GM19035 (cell line): ENCODE measurements around the gene PGAP6.
"Not testable (repeated sequence)": the region's sequence is repeated elsewhere in the genome, so short reads cannot be mapped to it uniquely, and the experiment has no call there.

Experiments used
- ATAC-seq: cut with Tn5 transposase; IDR thresholded peaks from one replicate; pipeline ENCODE4 v1.9.1; 2021; ENCODE audit not compliant: unreplicated experiment

The PGAP6 gene

DNA sequence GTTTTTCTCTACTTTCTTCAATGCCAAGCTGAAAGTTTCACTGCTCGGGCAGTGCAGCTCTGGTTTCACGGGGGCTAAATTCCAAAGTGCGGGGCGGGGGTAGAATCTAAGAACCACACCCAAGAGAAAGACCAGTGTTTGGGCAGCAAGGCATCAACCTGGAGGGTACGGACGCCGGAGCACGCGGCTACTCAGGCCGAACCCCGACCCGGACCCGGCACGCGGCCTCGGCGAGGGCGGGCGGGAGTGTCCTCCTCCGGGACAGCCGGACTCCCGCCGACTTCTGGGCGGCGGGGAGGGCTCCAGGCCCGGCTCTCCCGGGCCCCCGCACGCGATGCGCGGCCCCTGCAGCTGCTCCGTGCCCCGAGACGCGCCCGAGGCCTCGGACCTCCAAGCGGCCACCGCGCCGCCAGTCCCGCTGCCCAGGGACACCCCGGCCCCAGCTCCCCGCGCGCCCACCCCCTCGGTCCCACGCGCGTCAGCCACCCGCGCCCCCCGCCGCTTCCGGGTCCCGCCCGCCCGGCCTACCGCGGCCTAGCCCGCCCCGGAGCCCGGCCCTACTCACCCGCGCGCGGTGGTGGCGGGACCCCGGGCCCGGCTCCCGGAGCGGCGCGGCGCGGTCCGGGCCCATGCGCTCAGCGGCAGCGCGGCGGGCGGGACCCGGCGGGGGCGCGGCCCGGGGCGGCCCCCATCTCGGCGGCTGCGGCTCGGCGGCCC, 29.8 kb downstream of the PGAP6 start:
- peak; percentile 26 for ATAC-seq

DNA sequence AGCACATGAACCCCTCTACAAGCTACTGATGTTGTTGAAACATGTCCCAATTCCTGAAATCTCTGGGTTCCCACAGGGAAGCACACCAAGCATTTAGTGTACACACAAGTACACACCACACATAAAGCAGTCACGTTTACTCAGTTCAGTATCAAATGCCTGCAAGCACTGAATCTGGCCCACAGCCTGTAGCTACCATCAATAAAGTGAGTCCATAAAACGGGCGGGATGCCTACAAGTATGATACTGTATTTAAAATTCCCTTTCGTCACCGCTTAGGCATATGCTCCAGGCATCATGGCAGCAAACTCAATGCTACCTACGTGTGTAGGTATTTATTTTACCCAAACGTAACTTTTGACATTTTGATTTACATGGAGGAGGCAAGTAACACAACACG, 31.6 kb downstream of the PGAP6 start:
- ATAC-seq: no peak

DNA sequence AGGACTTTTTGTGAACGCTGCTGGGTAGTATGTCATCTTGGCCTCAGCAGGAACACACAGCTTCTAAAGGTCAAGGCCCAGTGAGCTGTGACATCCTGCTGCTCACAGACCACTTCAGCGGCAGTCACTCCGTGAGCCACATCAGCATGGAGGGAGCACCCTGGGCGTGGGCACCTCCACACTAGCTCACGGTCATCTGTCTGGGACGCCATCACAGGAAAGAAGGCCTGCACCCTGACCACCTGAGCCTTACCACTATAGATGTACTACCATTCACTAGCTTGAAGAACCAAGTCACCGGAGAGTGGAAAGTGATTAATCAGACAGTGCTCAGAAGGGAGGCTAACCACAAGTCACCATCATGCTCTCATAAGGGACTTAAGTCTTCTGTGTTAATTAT, 32.6 kb downstream of the PGAP6 start:
- ATAC-seq: no peak

DNA sequence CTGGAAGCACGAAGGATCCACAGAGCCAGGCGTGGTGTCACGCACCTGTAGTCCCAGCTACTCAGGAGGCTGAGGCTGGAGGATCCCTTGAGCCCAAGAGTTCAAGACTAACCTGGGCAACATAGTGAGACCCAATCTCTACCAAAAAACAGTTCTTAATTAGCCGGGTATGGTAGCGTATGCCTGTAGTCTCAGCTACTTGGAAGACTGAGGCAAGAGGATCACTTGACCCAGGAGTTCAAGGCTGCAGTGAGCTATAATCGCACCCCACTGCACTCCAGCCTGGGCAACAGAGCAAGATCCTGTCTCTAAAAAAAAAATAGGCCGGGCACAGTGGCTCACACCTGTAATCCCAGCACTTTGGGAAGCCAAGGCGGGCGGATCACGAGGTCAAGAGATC, 33.3 kb downstream of the PGAP6 start:
- not testable (repeated sequence) for ATAC-seq

DNA sequence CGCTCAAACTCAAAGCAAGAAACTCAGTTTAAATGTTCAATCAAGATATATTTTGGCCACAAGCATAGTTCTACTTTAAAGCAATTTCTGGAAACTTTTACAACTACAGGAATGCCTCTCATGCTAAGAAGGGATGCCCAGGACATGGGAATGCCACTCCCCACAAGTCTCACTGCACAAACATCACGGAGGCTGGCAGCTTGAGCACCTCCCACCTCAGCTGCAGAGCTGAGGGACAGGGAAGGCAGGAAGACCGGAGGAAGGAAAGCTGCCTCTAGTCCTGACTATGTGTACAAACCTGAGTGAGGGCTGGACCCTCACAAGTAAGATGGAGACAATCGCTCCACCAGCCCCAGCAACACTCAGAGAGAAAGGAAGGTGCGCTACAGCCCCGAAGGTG, 34.6 kb downstream of the PGAP6 start:
- ATAC-seq: no peak

DNA sequence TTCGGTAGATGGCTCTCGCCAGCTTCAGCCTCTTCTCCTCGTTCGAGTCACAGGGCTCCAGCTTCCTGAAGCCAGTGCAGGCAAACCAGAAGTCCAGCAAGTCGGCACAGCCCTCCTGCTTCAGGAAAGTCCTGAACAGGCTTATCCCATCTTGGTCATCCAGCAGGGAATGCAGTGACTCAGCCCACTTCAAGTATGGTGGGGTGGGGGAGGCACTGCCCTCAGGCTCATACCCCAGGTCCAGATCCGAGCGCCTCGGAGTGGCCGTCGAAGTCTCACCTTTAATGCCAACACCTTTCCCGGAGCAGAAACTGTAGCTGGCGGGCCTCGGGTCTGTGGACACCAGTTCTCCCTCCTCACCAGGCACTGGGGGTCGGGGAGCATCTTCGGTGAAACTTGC, 35.2 kb downstream of the PGAP6 start:
- ATAC-seq: no peak

DNA sequence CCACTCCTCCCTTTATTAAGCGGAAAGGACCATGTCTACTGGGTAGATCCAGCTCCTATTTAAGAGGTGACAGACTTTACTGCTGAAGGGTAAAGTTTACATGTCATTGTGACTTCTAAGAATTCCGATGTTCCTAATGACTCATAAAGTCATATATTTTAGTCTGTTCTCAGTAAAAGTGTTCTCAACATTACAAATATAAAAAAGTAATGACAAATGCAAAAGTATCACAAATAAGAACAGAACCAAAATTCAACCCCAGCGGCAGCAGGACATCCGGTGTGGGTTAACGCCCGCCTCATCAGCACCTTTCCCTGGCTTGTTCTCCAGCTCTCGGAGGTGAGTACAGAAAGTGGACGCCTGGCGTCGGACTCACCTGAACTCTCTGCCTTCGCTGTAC, 36.0 kb downstream of the PGAP6 start:
- no peak for ATAC-seq

DNA sequence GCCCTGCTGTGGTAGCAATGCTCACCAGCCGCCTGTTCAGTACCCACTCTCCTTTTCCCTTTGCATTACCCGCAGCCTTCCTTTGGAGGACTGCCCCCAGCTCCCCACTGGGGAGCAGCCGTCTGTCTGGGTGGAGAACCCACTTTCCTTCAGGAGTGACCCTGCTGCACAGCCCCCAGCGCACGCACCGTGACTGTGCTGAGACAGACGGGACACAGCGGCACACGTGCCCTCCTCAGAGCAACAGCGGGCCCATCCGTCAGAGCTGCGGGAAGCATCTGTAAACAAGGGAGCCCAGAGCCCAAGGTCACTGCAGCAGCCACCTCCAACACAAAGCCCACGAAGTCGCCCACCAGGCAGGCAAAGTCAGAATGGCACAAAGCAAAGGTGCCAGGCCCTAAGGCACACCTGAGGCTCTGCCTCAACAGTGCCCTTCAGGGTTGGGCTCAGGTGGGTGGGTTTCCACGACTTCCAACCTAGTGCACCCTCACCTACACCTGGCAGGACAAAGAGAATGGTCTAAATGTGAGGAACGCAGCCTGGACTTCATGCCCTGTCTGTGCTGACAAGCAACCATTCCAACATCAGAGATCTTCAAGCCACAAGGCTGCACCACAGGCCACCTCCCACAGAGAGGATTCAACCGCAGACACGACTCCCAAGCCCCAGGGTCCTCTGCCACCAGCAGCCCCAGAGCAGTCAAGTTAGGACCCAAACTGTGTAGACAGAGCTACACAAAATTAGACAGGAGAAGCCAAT, 39.1 kb downstream of the PGAP6 start:
- ATAC-seq: no peak

DNA sequence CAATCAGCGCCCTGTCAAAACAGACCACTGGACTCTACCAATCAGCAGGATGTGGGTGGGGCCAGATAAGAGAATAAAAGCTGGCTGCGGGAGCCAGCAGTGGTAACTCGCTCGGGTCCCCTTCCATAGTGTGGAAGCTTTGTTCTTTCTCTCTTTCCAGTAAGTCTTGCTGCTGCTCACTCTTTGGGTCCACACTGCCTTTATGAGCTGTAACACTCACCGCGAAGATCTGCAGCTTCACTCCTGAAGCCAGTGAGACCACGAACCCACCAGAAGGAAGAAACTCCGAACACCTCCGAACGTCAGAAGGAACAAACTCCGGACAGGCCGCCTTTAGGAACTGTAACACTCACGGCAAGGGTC, 39.8 kb downstream of the PGAP6 start:
- not testable (repeated sequence) for ATAC-seq

DNA sequence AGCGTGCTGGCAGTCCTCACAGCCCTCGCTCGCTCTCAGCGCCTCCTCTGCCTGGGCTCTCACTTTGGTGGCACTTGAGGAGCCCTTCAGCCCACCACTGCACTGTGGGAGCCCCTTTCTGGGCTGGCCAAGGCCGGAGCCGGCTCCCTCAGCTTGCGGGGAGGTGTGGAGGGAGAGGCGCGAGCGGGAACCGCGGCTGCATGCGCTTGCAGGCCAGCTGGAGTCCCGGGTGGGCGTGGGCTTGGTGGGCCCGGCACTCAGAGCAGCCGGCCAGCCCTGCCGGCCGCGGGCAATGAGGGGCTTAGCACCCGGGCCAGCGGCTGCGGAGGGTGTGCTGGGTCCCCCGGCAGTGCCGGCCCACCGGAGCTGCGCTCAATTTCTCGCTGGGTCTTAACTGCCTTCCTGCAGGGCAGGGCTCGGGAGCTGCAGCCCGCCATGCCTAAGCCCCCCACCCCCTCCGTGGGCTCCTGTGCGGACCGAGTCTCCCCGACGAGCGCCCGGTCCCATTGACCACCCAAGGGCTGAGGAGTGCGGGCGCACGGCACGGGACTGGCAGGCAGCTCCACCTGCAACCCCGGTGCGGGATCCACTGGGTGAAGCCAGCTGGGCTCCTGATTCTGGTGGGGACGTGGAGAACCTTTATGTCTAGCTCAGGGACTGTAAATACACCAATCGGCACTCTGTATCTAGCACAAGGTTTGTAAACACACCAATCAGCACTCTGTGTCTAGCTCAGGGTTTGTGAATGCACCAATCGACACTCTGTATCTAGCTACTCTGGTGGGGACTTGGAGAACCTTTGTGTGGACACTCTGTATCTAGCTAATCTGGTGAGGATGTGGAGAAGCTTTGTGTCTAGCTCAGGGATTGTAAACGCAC, 40.4 kb downstream of the PGAP6 start:
- not testable (repeated sequence) for ATAC-seq

DNA sequence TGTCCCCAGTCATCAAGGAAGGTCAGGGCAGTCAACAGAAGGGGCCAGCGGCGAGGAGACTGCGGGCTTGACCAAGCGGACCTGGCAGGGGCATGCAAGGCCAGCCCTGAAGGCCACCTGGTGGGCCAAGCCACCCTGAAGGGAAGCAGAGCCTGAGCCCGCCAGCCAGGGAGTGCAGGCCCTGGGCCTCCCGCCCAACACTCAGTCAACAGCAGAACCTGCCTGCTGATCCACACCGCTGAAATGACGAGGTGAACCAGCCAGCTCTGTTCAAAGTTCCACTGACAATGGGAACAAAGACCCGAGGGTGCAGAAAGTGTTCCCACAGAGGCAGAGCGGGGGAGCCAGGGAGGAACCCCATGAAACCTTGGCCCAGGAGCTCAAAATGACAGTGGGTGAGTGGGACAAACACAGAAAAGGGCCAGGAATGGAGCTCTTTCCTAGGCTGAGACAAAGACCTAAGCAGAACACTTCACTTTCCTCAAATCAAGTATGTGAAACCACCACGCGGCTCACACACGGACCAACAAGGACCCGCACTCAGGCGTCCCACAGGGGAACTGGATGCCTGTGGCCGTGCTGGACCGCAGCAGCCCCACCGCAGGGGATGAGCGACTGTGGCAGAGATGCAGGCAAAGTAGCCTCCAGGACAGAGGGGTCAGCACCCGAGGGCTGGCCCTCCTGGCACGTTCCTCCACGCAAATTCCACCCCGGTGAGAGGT, 41.2 kb downstream of the PGAP6 start:
- ATAC-seq: no peak

DNA sequence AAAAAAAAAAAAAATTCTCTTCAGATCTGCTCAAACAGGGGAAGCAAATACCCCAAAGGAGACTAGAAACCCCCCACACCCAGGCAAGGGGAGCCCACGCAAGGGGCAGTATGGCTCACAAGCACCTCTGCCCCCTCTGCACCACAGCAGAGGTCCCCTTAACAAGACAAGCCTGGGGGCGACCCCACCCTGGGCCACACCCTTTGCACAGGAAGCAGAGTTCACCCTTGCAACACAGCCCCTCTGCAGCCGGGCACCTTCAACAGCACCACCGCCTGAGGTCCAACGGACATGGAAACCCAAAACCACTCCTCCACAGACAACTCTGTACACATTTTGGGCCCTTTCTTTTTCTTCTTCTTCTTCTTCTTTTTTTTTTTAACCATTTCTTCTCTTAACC, 42.1 kb downstream of the PGAP6 start:
- ATAC-seq: no peak

DNA sequence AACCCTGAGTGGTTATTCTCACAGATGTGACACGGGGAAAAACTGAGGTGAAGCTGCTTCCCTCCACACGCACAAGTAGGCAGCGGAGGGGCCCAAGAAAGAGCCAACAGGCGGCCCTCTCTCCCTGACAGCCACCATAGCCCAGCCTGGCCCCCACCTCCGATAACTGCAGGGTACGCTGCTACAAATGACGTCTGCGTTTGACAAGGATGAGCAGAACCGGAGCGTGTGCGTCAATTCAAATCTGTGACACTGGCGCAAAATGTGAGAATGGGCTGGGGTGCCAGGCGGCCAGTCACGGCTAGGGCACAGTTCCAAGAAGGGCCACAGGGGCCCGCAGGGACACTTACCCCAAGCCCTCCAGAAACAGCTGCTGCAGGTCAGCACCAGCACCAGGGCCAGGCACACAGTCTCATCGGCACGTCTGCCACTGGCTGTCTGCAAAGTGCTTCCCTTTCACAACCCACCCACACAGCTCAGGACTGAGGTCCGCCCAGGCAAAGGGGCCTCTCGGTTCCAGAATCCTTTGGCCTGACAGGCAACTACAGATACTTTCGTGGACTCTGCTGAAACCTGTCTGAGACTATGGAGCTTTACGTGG, 43.7 kb downstream of the PGAP6 start:
- ATAC-seq: no peak

DNA sequence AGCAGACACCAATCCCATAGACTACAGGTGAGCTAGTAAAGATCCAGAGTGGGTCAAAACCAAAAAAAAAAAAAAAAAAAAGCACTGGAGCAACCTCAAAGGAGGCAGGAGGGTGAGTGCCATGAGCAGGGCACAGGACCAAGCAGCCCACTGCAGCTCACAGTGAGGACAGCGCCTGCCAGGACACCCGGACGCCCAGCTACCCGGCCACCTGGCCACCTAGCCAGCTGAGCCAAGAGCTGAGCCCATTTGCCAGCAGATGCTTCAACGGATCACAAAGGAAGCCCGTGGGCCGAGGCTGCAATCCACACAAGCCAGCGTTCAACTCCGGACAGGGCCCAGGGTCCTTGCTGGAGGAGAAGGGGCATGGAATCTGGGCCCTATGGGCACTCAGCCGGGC, 44.3 kb downstream of the PGAP6 start:
- no peak for ATAC-seq

DNA sequence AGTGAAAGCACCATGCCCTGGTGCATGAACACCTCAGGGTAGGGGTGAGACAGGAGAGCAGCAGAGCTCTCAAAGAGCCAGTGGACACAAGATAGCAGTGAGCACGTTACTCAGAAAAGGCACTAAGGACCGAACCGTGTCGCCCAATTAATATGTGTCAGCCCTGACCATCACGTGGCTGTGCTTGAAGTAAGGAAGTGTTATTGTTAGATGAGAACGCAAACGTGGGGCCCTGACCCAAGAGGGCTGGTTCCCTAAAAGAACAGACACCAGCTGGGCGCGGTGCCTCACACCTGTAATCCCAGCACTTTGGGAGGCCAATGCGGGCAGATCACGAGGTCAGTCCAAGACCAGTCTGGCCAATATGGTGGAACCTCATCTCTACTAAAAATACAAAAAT, 45.5 kb downstream of the PGAP6 start:
- ATAC-seq: no peak

DNA sequence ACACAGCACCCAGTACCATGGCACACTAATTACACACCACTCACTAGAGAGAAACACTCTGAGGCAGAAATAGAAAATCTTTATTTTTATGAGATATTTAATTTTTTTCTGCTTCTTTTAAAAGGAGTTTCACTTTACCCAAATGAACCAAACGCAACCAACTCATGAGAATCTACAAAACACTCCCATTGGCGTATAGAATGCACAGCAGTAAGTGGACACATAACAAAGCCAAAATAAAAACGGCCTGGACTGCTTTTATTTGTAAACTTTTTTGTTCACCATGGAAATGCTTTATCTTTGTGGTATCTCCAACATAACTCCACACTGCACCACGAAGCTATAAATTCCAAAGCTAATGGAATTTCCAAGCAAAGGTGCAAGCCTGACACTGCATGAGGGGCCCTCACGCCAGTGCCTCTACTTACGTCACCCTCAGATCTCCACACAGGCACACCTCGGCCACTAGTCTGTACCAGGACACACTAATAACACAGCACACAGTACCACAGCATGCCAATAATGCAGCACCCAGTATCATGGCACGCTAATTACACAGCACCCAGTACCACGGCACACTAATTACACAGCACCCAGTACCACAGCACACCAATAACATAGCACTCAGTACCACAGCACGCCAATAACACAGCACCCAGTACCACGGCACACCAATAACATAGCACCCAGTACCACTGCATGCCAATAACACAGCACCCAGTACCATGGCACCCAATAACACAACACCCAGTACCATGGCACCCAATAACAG, 46.7 kb downstream of the PGAP6 start:
- not testable (repeated sequence) for ATAC-seq

DNA sequence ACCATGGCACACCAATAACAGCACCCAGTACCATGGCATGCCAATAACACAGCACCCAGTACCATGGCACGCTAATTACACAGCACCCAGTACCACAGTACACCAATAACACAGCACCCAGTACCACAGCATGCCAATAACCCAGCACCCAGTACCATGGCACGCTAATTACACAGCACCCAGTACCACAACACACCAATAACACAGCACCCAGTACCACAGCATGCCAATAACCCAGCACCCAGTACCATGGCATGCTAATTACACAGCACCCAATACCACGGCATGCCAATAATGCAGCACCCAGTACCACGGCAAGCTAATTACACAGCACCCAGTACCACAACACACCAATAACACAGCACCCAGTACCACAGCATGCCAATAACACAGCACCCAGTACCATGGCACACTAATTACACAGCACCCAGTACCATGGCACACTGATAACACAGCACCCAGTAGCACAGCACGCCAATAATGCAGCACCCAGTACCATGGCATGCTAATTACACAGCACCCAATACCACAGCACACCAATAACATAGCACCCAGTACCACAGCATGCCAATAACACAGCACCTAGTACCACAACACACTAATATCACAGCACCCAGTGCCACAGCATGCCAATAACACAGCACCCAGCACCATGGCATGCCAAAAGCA, 47.5 kb downstream of the PGAP6 start:
- ATAC-seq: not testable (repeated sequence)

DNA sequence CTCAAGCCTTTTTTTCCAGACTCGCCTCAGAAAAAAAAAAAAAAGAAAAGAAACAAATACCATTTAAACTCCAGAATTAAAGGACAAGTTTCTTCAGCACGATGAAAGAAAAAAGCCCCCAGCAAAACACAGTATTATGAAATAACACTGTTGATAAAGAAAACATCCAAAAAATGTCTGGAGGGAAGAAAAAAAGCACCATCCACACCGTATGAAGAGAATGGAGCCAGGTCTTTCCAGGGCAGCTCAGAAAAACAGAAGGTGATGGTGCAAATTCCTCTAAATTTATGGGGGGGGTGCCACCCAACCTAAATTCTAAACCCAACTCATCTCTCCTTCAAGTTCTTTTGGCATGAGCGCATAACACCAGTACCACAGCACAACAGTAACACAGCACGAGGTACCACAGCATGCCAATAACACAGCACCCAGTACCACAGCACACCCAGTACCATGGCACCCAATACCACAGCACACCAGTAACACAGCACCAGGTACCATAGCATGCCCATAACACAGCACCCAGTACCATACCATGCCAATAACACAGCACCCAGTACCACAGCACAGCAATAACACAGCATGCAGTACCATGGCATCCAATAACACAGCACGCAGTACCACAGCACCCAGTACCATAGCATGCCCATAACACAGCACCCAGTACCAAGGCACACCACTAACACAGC, 48.2 kb downstream of the PGAP6 start:
- ATAC-seq: no peak
